ENCODE measurements around the gene PTPRN2. TPM values are rescaled to one million over a fixed set of nuclear protein-coding genes. Genes with fewer than 3 reads are reported as not detected.

PTPRN2 gene
- polyA plus RNA-seq, 1 donor, result 1.7 TPM

GRCh38 chr7:158033196-158033595, 554.4 kb downstream of the PTPRN2 start:
- DNase-seq (ENCODE audit: low read depth), result no peak

- no peak for DNase-seq (ENCODE audit: low read depth)
Observed at GRCh38 chr7:158032561-158033115, 555.0 kb downstream of the PTPRN2 start.

GRCh38 chr7:158031867-158032308, 555.7 kb downstream of the PTPRN2 start:
- DNase-seq (ENCODE audit: low read depth), result no peak

GRCh38 chr7:158030566-158030965, 557.1 kb downstream of the PTPRN2 start:
- no peak for DNase-seq (ENCODE audit: low read depth)

GRCh38 chr7:158030071-158030470, 557.6 kb downstream of the PTPRN2 start:
- DNase-seq (ENCODE audit: low read depth), result no peak

- no peak for DNase-seq (ENCODE audit: low read depth)
Observed at GRCh38 chr7:158029509-158029908, 558.1 kb downstream of the PTPRN2 start.

GRCh38 chr7:158028971-158029370, 558.7 kb downstream of the PTPRN2 start:
- DNase-seq (ENCODE audit: low read depth), result no peak

GRCh38 chr7:158028290-158028941, 559.2 kb downstream of the PTPRN2 start:
- DNase-seq (ENCODE audit: low read depth), result no peak

- no peak for DNase-seq (ENCODE audit: low read depth)
Observed at GRCh38 chr7:158027646-158028045, 560.0 kb downstream of the PTPRN2 start.

- no peak for DNase-seq (ENCODE audit: low read depth)
Observed at GRCh38 chr7:158026636-158027265, 560.9 kb downstream of the PTPRN2 start.

- DNase-seq (ENCODE audit: low read depth), result no peak
Observed at GRCh38 chr7:158025686-158026600, 561.7 kb downstream of the PTPRN2 start.

GRCh38 chr7:158024881-158025280, 562.7 kb downstream of the PTPRN2 start:
- no peak for DNase-seq (ENCODE audit: low read depth)

GRCh38 chr7:158024351-158024715, 563.3 kb downstream of the PTPRN2 start:
- no peak for DNase-seq (ENCODE audit: low read depth)

- no peak for DNase-seq (ENCODE audit: low read depth)
Observed at GRCh38 chr7:158023681-158024350, 563.8 kb downstream of the PTPRN2 start.

- DNase-seq (ENCODE audit: low read depth), result no peak
Observed at GRCh38 chr7:158023157-158023556, 564.5 kb downstream of the PTPRN2 start.

GRCh38 chr7:158022601-158023000, 565.0 kb downstream of the PTPRN2 start:
- DNase-seq (ENCODE audit: low read depth), result no peak

- DNase-seq (ENCODE audit: low read depth), result no peak
Observed at GRCh38 chr7:158021836-158022235, 565.8 kb downstream of the PTPRN2 start.

- no peak for DNase-seq (ENCODE audit: low read depth)
Observed at GRCh38 chr7:158020706-158021095, 566.9 kb downstream of the PTPRN2 start.

GRCh38 chr7:158019726-158020705, 567.6 kb downstream of the PTPRN2 start:
- DNase-seq (ENCODE audit: low read depth), result no peak

GRCh38 chr7:158018971-158019645, 568.5 kb downstream of the PTPRN2 start:
- DNase-seq (ENCODE audit: low read depth), result no peak
